Spleen (tissue), 11 donors: ENCODE results near the gene CTLA4. TPM values are rescaled to one million over a fixed set of nuclear protein-coding genes. Genes with fewer than 3 reads are reported as not detected.

ENCODE experiments used
- DNase-seq: peaks from one replicate; pipeline ENCODE4 v3.0.0-alpha.2; 2020
- H3K27ac ChIP-seq, 8 donors: fragments of 200-600 bp; sonication (generic) in 7 of 8; 1 replicate in 4 of 8; 2 replicates in 4 of 8; pipeline versions ENCODE4 v1.5.0 to v1.8.0; 2016 to 2021; ENCODE audit warnings: inconsistent platforms in 4 of 8, mild to moderate bottlenecking in 4 of 8, moderate library complexity in 1 of 8
- H3K27me3 ChIP-seq, 7 donors: fragments of 200-600 bp; sonication (generic) in 6 of 7; replicated peaks in 1 of 7; 1 replicate in 4 of 7; 2 replicates in 3 of 7; pipeline versions ENCODE4 v1.5.0 to v1.8.0; 2016 to 2021; ENCODE audit warnings: inconsistent platforms in 3 of 7, mild to moderate bottlenecking in 1 of 7
- H3K36me3 ChIP-seq, 6 donors: fragments of 200-600 bp; sonication (generic) in 5 of 6; 1 replicate in 4 of 6; 2 replicates in 2 of 6; pipeline versions ENCODE4 v1.5.0 to v1.8.0; 2016 to 2021; ENCODE audit warnings: inconsistent platforms in 2 of 6
- H3K4me1 ChIP-seq, 6 donors: fragments of 200-600 bp; sonication (generic) in 5 of 6; 1 replicate in 3 of 6; 2 replicates in 3 of 6; pipeline versions ENCODE4 v1.5.0 to v1.8.0; 2016 to 2021; ENCODE audit warnings: inconsistent platforms in 3 of 6
- H3K4me3 ChIP-seq, 8 donors: fragments of 200-600 bp; sonication (generic) in 7 of 8; 1 replicate in 4 of 8; 2 replicates in 4 of 8; pipeline versions ENCODE4 v1.5.0 to v1.8.0; 2016 to 2021; ENCODE audit warnings: inconsistent platforms in 4 of 8, mild to moderate bottlenecking in 4 of 8, moderate library complexity in 2 of 8
- H3K9me3 ChIP-seq, 8 donors: fragments of 200-600 bp; sonication (generic) in 7 of 8; 1 replicate in 4 of 8; 2 replicates in 4 of 8; pipeline versions ENCODE4 v1.5.0 to v1.8.0; 2016 to 2021; ENCODE audit warnings: inconsistent platforms in 4 of 8
- CTCF ChIP-seq, 11 experiments: fragments of 200-600 bp in 7 of 11; fragments of 450-650 bp in 4 of 11; sonication (generic) in 4 of 11; IDR thresholded peaks in 8 of 11; conservative IDR thresholded peaks in 3 of 11; 1 replicate in 7 of 11; 2 replicates in 4 of 11; pipeline versions ENCODE4 v1.4.0 to v1.8.0; 2016 to 2021; ENCODE audit warnings: antibody characterized with exemption in 11 of 11, inconsistent platforms in 4 of 11, mild to moderate bottlenecking in 1 of 11
- POLR2A ChIP-seq, 3 donors: fragments of 450-650 bp; IDR thresholded peaks; one replicate each; pipeline ENCODE4 v1.5.1; 2017; ENCODE audit warnings: antibody characterized with exemption in 3 of 3, mild to moderate bottlenecking in 1 of 3
- POLR2AphosphoS5 ChIP-seq, 3 donors: sonication (generic); formaldehyde crosslinking; IDR thresholded peaks; one replicate each; pipeline ENCODE4 v1.5.1; 2017; ENCODE audit warnings: antibody characterized with exemption in 3 of 3
- WGBS, 5 donors: extraction: QIAGEN DNeasy Blood & Tissue Kit in 3 of 5; methylation state at CpG; one replicate each; pipeline versions ENCODE4 v1.1.5 to v1.1.7; 2013 to 2018; 5-methylcytosine and 5-hydroxymethylcytosine counted together
- intact Hi-C: fragments of 100-400 bp; cut with DNase I; formaldehyde crosslinking; loops from one replicate; pipeline ENCODE4 v1.15.0; 2023; ENCODE audit warnings: low total_unique reads
- polyA plus RNA-seq, 3 donors: library from polyadenylated mRNA; stranded (reverse); fragments of 200-250 nt; gene quantifications; one replicate each; pipeline ENCODE4 v1.2.1, GENCODE V29; 2013
- total RNA-seq, 7 donors: library from RNA; depleted of rRNA in 3 of 7; stranded (reverse); fragments of >200 nt in 3 of 7; fragmentation: NEBNext Ultra II Directional in 4 of 7; extraction: Animal tissue kit (Norgen Biotek cat#: 25700) in 4 of 7; gene quantifications; one replicate each; pipeline versions ENCODE4 v1.1.0 to v1.2.1, GENCODE V29; 2016 to 2021
- donor health status: healthy with polysubstance abuse.
- donor health status: DM: no; HTN: no; CAD: no; lungs with moderate emphysema.
- donor health status: DM: no; HTN: no; CAD: no.
- donor health status: Bipolar disorder and iron deficiency.
- donor health status: healthy.
- donor health status: DM: no; HTN: no; CAD: no.
- donor health status: DM: yes; HTN: yes; CAD: no.

Gene CTLA4
- total and polyA plus RNA-seq, 10 donors: 1.4 to 9.9 (median 2.9) TPM

GRCh38 chr2:203909261-203909967 is 41.8 kb downstream of the CTLA4 start:
- H3K4me1 ChIP-seq: peaks cover 0 to 28% (median 17%) of the 10 kb centered on the region in 6 donors
- peak overlapping the region in 3 of 8 donors; percentile 21 to 51 (median 37) for H3K4me3 ChIP-seq
- H3K27me3 ChIP-seq: no peaks in the 10 kb centered on the region
- no peaks in the 10 kb centered on the region for H3K9me3 ChIP-seq
- WGBS, 5 donors: 16 to 20% (median 18%) methylated on average over 8 of the region's 8 CpGs
- H3K27ac ChIP-seq: peak overlapping the region in 7 of 8 donors; percentile 18 to 68 (median 54)
- intact Hi-C loops: loop anchor here (10.0 kb wide), 1 partner anchor 1335 kb away; no protein-coding TSS in a partner anchor
- TF ChIP-seq CTCF (IDR thresholded peaks at IDR 0.05 in 8 of 11, conservative IDR thresholded peaks at IDR 0.05 in 3 of 11): peak; percentile 25 to 81 (median 66)
- TF ChIP-seq POLR2AphosphoS5 (IDR thresholded peaks at IDR 0.05): no peak
- TF ChIP-seq POLR2A (IDR thresholded peaks at IDR 0.05): no peak
- DNase-seq: no peak
- H3K36me3 ChIP-seq: no peaks in the 10 kb centered on the region

- no peaks in the 10 kb centered on the region for H3K36me3 ChIP-seq
- H3K4me3 ChIP-seq: peak overlapping the region in 2 of 8 donors; percentile 37 to 51
- TF ChIP-seq CTCF (IDR thresholded peaks at IDR 0.05 in 8 of 11, conservative IDR thresholded peaks at IDR 0.05 in 3 of 11): peak in 1 of 11 experiments; percentile 6
- no peak for TF ChIP-seq POLR2AphosphoS5 (IDR thresholded peaks at IDR 0.05)
- no peak for DNase-seq
- 50 to 79% (median 61%) methylated on average over 5 of the region's 5 CpGs for WGBS, 5 donors
- H3K9me3 ChIP-seq: no peaks in the 10 kb centered on the region
- H3K27ac ChIP-seq: peak overlapping the region in 2 of 8 donors; percentile 14 to 67
- intact Hi-C loops: loop anchor here (10.0 kb wide), 2 partner anchors 425 to 1335 kb away; no protein-coding TSS in a partner anchor
- no peaks in the 10 kb centered on the region for H3K27me3 ChIP-seq
- peaks cover 0 to 33% (median 17%) of the 10 kb centered on the region in 6 donors for H3K4me1 ChIP-seq
Observed at GRCh38 chr2:203909974-203910373, 42.4 kb downstream of the CTLA4 start.

GRCh38 chr2:203913947-203914346 is 46.4 kb downstream of the CTLA4 start:
- DNase-seq: no peak
- intact Hi-C loops: loop anchor here (10.0 kb wide), 1 partner anchor 429 kb away; no protein-coding TSS in a partner anchor
- WGBS, 5 donors: 81 to 91% (median 86%) methylated on average over 8 of the region's 8 CpGs
- H3K4me1 ChIP-seq: peaks cover 0 to 29% (median 12%) of the 10 kb centered on the region in 6 donors
- no peaks in the 10 kb centered on the region for H3K9me3 ChIP-seq
- H3K4me3 ChIP-seq: no peak overlapping the region
- H3K27me3 ChIP-seq: no peaks in the 10 kb centered on the region
- TF ChIP-seq CTCF (IDR thresholded peaks at IDR 0.05 in 8 of 11, conservative IDR thresholded peaks at IDR 0.05 in 3 of 11) (no peak), POLR2A (IDR thresholded peaks at IDR 0.05) (no peak), POLR2AphosphoS5 (IDR thresholded peaks at IDR 0.05) (no peak)
- no peaks in the 10 kb centered on the region for H3K36me3 ChIP-seq
- H3K27ac ChIP-seq: no peak overlapping the region

- DNase-seq: no peak
- WGBS, 5 donors: 27 to 37% (median 32%) methylated on average over 8 of the region's 8 CpGs
- Histone ChIP-seq H3K4me1 (peaks cover 0 to 22% (median 6%) of the 10 kb centered on the region in 6 donors), H3K27me3 (no peaks in the 10 kb centered on the region), H3K4me3 (no peak overlapping the region), H3K9me3 (no peaks in the 10 kb centered on the region), H3K27ac (peak overlapping the region in 1 of 8 donors; percentile 8), H3K36me3 (no peaks in the 10 kb centered on the region)
- intact Hi-C loops: loop anchor here (10.0 kb wide), 1 partner anchor 430 kb away; no protein-coding TSS in a partner anchor
- TF ChIP-seq CTCF (IDR thresholded peaks at IDR 0.05 in 8 of 11, conservative IDR thresholded peaks at IDR 0.05 in 3 of 11) (no peak), POLR2AphosphoS5 (IDR thresholded peaks at IDR 0.05) (no peak), POLR2A (IDR thresholded peaks at IDR 0.05) (no peak)
Observed at GRCh38 chr2:203914546-203915182, 47.1 kb downstream of the CTLA4 start.
